GM20431 (cell line): Measurements from ENCODE around the gene PAK1.
"Not testable (repeated sequence)": the region's sequence is repeated elsewhere in the genome, so short reads cannot be mapped to it uniquely, and the experiment has no call there.

Source experiments
- in situ Hi-C: fragments of 300-500 bp; cut with MseI, MboI; formaldehyde crosslinking; loops from one replicate; pipeline ENCODE4 v1.15.0; 2020; ENCODE audit warnings: low sequenced_read_pairs; ENCODE audit not compliant: unreplicated experiment

Gene PAK1

DNA sequence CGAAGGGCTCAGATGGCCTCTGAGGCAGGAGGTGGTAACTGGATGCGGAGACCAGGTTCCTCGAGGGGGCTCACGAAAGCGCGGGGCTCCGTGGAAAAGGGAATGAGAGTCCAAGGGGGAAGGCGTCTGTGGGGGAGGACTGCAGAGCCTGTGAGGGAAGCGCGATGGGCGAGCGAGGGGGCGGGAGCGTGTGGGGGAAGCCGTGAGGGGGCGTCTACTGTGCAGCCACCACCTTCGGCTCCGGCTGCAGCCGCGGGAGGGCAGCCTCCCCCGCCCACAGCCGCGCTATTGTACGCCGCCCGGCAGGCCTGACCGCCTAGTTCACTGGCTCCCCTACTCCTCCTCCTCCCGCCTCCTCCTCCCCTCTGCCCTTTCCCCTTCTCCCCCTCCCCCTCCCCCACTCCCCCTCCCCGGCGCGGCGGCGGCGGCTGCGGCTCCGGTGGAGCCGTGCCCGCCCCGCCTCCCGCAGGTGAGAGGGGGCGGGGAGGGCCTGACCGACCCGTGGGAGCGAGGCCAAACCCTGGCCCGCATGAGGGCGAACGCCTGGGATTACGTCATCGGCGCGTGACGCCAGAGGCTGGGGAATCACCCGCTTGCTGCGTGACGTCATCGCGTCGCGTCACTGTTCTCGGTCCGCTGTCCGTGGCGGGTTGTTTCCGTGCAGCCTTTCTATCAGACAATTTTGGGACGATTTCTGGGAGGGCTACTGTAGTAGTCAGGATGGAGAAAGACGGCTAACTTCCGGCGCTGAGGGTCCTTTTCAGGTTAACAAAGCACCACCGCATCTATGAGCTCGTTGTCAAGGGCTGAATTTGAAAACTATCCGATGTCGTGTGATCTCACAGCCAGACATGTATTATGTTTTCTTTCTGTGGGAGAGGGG, at the start of gene PAK1:
PAK1 (minus strand) TSS at position 294 of the 883 bp plus-strand sequence. CDS start 81,574 bp downstream, outside the sequence.
- in situ Hi-C loops: no loop called here

DNA sequence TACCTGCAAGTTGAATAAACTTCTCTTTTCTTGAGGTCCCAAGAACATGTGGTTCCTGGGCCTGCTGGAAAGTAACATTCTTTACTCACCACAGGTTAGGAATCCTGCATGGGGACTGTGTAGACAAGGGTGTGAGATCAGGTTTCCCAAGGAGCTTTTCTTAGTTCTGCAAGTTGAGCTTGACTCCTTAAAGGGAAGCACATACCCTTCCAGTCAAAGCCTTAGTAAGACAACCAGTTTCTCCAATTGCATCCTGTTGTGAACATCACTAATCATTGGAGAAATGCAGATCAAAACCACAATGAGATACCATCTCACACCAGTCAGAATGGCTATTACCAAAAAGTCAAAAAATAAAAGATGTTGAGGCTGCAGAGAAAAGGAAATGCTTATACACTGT, 48.3 kb upstream of the PAK1 start:
- in situ Hi-C loops: no loop called here

DNA sequence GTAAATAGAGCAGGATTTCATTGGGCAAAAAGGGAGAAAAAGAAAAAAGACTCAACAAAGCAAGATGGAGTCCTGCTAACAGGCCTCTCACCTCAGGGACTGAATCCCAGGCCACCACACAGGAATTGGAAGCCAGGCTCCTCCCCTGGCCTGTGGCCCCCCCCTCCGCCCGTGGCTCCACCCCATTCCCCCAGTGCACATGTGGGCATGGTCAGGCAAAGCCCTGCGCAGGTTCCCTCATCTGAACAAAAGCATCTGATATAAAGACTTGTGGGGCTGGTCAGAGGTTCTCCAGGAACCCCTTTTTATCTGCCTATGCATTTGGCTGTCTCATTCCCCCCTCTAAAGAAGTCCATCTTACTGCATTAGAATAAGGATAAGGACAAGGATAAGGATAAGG, 46.0 kb upstream of the PAK1 start:
- in situ Hi-C loops: no loop called here

DNA sequence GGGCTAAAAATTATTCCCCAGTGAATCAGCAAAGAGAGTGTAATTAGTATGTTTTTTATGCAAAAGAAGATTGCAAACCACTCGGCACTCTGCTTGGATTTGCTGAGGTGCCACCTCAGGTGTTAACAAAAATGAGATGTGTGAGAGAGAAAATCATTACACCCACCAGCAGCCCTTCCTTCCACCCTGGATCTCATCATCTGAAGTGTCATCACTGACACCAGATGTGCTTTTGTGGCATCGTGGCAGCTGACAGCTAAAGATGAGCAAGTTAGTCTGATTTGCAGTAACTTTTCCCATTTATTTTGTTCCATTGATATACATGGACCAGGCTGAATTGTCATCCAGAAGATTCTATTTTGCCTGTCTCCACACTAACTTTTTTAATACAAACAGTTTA, 44.6 kb upstream of the PAK1 start:
- in situ Hi-C loops: no loop called here

DNA sequence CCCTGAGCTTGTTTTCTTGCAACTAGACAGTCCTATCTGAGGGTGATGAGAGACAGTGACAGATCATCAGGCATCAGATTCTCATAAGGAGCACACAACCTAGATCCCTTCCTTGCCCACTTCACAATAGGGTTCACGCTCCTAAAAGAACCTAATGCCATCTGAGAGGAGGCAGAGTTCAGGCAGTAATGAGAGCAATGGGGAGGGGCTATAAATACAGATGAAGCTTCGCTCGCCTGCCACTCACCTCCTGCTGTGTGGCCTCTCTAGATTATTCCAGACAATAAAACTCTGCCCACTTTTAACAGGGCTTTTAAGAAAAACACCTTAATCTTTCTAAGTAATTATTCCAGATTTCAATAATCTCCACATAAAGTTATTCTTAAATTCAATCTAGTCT, 43.9 kb upstream of the PAK1 start:
- in situ Hi-C loops: no loop called here

DNA sequence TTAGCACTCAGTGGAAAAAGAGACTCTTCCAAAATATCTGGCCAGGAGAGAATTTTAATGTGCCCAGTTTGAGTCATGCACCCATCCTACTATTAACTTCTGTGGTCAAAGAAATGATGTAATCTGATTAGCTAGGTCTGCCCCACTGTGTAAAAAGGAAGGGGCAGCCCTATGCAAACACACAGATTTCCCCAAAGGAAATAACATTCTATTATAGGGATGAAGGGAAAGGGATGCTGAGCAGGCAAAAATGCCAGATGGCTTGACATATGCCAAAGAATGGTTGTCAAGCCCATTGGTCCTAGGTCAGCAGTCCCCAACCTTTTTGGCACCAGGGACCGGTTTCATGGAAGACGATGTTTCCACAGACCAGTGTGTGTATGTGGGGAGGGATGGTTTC, 43.3 kb upstream of the PAK1 start:
- in situ Hi-C loops: no loop called here

DNA sequence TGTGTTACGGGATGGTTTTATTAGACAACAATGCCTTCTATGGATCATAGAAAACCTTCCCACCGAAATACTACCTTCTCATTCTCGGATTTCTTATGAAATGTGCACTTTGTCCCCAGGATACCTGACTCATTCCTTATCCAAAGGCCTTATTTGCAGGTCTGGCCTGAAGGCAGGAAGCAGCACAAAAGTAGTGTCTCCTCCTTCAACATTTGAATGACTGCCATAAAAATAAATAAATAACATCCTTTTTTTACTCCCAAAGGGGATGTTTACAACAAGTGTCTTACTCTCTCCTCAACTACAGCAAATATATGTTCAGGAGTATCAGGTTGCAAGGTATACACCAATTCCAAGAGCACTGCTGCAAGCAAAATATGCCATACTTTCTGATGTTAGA, 41.6 kb upstream of the PAK1 start:
- in situ Hi-C loops: no loop called here

DNA sequence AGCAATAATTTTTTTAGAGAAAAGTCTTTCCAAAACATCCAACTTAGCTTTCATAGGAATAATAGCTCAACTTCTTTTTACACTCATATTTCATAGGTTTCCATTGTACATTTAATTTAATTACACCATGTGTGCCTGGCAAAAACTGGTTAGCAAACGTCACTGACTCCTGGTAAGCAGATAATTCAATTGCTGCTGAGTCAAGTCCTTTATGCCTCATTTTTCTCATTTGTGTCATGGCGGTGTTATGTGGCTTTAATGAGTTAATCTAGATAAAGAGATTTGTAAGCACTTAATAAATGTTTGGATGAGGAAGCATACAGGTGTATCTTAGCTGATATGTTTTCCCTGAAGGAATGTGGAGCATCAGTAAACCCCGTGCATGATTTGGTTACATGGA, 41.2 kb upstream of the PAK1 start:
- in situ Hi-C loops: no loop called here

DNA sequence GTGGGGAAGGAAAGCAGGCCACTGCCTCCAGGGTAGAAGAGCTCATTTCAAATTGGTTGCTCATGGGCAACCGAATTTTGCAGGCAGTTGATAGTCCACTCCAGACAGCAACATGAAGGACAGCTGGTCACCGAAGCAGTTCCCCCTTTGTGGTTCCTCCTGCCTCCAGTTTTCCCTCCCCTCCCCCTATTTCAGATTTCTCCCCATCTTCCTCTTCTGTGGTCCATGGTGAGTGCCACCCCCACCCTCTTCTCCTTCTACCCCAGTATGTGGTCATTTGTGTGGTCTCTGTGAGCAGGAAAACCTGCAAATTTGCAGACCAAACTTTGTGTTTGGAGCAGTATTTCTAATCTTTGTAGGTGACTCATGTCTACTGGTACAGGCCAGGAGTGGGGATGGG, 38.2 kb upstream of the PAK1 start:
- in situ Hi-C loops: no loop called here

DNA sequence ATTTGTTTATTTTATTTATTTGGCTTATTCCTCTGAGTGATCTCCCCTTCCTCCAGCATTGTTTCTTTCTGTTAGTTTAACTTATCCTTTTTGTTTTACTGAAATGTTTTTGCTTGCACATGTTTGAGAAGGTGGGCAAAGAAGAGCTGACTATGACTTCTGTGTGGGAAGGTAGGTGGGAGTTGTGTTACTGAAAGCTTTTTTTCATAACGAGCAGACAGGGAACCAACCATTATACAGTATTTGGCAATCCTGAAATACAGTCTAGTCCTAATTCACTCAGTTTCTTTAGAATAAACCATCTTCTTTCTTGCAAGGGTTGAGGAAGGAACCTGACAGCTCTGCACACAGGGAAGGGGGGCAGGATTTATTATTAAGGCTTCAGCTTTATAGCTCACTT, 37.0 kb upstream of the PAK1 start:
- in situ Hi-C loops: no loop called here

DNA sequence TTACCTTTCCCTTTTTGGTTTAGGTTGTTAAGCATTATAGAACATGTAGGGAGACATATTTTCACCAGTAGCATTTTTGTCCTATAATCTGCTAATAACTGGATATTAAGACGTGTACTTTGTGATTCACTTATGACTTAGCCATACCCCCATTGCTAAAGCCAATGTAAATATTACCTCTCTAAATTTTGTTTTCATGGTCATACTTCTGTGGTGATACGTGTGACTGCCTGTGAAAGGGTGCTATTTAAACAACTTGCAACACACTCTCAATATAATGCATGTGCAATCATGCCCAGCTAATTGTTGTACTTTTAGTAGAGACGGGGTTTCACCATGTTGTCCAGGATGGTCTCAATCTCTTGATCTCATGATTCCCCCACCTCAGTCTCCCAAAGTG, 36.2 kb upstream of the PAK1 start:
- in situ Hi-C loops: no loop called here

DNA sequence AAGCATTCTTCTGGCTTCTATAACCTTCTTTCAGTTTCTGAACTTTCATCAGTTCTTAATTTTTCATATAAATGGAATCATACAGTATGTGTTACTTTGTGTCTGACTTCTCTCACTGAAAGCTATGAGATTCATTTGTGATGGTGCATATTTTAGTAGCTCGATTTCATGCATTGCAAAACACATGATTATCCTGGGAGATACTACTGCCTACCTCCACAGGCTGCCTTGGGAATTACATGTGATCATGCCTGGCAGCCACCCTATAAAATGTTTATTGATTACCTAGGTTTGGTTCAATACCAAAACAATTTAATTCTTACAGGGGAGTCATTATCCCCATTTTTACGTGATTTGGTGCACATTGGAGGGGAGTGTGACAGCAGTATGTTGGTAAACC, 34.1 kb upstream of the PAK1 start:
- in situ Hi-C loops: no loop called here

DNA sequence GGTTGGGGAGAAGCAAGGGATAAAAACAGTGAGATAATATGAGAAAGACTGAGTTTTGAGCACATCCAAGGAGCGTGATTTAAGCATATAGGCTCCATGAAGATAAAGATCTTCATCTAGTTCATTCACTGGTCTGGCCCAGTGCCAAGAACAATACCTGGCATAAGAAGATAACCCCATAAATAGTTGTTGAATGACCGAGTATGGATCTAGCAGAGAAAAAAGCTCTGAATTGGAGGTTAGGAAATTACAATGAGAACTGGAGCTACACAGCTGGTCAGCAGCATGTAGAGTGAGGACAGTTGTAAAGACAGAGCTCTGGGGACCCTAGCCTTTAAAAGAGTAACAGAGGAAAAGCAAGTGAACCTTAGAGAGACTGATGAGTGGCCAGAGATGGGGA, 33.0 kb upstream of the PAK1 start:
- in situ Hi-C loops: no loop called here

DNA sequence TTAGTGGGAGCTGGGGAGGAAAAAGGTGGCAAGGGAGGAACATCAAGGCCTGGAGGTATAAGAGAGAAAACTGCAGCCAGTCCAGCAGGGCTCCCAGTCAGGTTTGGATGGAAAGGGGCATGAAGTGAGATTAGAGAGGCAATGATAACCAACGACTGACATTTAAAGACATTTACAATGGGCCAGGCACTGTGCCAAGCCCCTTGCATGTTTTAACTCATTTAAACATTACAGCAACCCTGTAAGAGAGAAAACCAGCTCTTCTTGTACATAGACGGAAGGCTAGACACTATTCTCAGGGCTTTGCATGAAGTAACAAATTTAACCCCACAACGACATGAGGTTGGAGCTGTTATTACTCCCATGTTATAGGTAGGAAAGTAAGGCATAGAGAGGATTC, 32.1 kb upstream of the PAK1 start:
- in situ Hi-C loops: no loop called here

DNA sequence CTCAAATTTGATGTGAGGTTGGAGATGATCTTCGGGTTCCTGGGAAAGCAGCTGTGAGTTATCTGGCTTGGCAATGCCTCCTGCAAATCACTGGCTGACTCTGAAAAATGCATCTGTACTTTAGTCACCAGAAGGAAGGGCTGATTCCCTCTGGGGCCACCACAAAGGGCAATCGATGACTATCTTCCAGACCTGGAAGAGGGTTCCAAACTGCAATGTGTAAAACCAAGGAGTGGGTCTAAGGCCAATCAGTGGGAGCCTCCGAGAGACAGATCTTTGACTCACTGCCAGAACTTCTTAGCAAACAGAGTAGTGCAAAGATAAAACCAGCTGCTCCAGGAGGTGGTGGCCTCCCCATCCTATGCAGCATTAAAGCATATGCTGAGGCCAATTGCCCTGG, 29.1 kb upstream of the PAK1 start:
- in situ Hi-C loops: no loop called here

DNA sequence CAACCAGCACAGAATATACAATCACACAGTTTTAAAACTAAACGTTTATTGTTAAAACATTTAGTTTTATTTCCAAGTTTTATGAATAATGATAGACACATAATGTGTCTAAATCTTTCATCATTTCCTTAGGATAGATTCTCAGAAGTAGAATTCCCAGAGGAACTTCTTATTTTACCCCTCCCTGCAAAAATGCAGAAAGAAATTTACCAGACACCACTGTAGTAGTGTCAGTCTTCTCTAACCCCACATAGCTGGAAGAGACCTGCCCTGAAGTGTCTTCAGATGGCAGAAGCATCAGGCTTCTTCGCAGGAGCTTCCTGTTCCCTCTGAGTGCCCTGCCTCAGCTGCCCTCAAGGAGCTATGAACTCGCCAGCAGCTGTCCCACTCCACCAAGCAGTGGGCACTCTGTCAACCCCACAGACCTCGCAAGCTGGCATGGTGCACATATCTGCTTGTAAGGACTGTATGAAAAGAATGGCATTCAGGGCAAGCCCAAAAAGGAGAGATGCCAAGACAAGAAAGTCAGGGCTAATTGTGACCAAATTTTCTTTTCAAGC, 28.5 kb upstream of the PAK1 start:
- in situ Hi-C loops: no loop called here

DNA sequence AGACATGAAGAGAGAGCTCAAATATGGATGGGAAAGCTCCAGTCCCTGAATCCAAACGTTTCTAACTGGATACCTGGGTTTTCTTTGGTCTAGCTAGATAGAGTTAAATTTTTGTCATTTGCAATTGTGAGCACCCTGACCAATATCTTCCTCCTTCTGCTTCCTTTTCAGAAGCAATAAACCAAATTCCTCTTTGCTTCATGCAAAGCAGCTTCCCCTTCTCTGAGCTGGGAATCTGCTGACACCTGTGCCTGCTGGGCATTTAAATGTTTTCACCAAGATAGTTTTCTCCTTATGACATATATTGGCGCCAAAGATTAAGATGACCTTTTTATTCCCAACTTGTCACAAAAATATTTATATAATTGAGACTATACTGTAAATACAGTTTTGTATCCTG, 27.9 kb upstream of the PAK1 start:
- in situ Hi-C loops: no loop called here

DNA sequence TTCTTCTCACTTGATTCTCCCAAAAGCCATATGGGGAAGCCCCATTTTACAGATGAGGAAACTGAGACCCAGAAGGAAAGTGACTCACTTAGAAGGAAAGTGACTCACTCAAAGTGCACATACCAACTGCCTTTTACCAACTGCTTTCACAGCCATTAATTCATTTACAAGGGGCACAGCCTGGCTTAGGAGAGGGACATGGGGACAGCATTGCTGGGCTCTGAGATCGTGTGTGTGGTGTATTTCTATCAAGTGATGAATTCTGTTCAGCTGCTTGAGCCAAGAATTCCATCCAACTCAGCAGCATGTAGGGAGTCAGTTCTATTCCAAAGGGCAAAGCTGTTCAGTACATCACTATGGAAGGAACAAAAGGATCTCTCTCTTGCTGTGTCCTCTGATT, 23.5 kb upstream of the PAK1 start:
- in situ Hi-C loops: no loop called here

DNA sequence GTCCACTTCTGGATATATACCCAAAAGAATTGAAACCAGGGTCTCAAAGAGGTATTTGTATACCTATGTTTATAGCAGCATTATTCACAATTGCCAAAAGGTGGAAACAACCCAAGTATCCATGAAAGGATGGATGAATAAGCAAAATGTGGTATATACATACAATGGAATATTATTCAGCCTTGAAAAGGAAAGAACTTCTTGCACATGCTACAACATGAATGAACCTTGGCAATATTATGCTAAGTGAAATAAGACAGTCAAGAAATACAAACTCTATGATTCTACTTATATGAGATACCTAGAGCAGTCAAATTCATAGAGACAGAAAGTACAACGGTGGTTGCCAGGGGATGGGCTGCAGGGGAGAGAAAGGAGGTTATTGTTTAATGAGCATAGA, 21.6 kb upstream of the PAK1 start:
- in situ Hi-C loops: no loop called here

DNA sequence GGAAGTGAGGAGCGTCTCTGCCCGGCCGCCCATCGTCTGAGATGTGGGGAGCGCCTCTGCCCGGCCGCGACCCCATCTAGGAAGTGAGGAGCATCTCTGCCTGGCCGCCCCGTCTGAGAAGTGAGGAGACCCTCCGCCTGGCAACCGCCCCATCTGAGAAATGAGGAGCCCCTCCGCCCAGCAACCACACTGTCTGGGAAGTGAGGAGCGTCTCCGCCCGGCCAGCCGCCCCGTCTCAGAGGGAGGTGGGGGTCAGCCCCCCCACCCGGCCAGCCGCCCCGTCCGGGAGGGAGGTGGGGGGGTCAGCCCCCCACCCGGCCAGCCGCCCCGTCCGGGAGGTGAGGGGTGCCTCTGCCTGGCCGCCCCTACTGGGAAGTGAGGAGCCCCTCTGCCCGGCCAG, 16.1 kb upstream of the PAK1 start:
- in situ Hi-C loops: not testable (repeated sequence)

DNA sequence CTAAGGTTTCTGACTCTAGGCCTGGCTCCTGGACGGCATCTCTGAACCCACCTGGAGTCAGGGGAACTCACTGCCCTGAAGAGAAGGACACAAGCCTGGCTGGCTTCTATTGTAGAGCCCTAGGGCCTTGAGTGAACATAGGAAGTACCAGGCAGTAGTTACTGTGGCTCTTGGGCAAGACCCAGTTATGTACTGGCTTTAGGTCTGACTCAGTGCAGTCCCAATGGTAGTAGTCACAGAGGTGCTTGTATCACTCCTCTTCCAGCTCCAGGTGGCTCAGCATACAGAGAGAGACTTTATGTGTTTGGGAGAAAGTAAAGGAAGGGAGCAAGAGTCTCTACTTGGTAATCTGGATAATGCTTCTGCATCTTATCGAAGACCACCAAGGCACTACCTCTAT, 13.9 kb upstream of the PAK1 start:
- in situ Hi-C loops: no loop called here

DNA sequence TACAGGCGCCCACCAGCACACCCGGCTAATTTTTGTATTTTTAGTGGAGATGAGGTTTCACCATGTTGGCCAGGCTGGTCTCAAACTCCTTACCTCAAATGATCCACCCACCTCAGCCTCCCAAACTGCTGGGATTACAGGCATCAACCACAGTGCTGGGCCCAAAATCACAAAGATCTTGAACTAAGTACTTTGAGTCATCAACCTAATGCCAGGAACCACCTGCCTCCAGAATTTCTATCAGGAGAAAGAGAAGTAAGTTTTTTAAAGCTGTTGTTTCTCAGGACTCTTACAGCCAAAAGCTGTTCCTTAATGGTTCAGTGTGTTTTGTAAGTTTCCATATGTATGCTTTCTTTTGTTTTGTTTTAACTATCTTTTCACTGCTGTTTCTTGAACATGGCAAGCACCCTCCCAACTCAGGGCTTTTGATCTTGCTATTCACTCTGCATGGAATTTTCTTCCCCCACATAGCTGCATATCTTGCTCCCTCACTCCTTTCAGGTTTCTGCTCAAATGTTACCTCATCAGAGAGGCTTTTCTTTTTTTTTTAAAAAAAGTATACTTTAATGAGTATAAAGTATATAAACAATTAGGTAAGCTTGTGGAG, 6.0 kb upstream of the PAK1 start:
- in situ Hi-C loops: no loop called here
